ENCODE data around the gene NRARP. TPM values are rescaled to one million over a fixed set of nuclear protein-coding genes. Genes with fewer than 3 reads are reported as not detected.
A peak's percentile ranks its signal among the peaks of the same experiment; 100 is the strongest.

Gene NRARP
- total and polyA plus RNA-seq, 10 of the 15 experiments (the other 5 are each of a cell fraction or from before 2014, with no cell fraction given) = 0.06 to 9.2 (median 2.2) TPM; not detected in 2

GRCh38 chr9:137266585-137267453 lies 35.3 kb downstream of the NRARP start:
- no peaks in the 10 kb centered on the region for H4K20me1 ChIP-seq (ENCODE audit: control insufficient read depth, insufficient read depth)
- RAD21 ChIA-PET (ENCODE audit: unreplicated experiment) = interaction anchor here (1.2 to 1.9 kb wide), 2 partner anchors 11 to 30 kb away, joined by 4 to 5 read pairs; partner anchors contain the start of gene TOR4A
- peak overlapping the region; percentile 3; the same call in 1 of the 2 replicates for H3K4me2 ChIP-seq (ENCODE audit: control insufficient read depth, insufficient read depth)
- peaks cover 17% of the 10 kb centered on the region for H3K4me1 ChIP-seq (ENCODE audit: control insufficient read depth, insufficient read depth, low read length)
- WGBS (ENCODE audit: insufficient coverage, insufficient replicate concordance, low lambda C conversion rate, missing lambda C conversion rate) = 91% methylated on average over 21 of the region's 34 CpGs
- no peak overlapping the region for H3K27ac ChIP-seq (ENCODE audit: control insufficient read depth, insufficient read depth)
- intact Hi-C loops (cut with micrococcal nuclease; ENCODE audit: unreplicated experiment) = no loop called here
- H3K36me3 ChIP-seq (ENCODE audit: control insufficient read depth in 2 of 2, insufficient read depth in 2 of 2, low read length in 1 of 2) = peaks cover 6 to 16% of the 10 kb centered on the region in 2 experiments; a peak in 3 of 4 replicates
- TF ChIP-seq NFIC (IDR thresholded peaks at IDR 0.05; ENCODE audit: low read depth, low read length) = no peak
- no peak for TF ChIP-seq EZH2 (IDR thresholded peaks at IDR 0.05; ENCODE audit: borderline replicate concordance, control insufficient read depth, low read depth, low read length)
- no peak for TF ChIP-seq IRF4 (IDR thresholded peaks at IDR 0.05; ENCODE audit: low read depth, low read length)
- TF ChIP-seq RFX5 (IDR thresholded peaks at IDR 0.05; ENCODE audit: low read depth, low read length) = no peak
- no peak for TF ChIP-seq YBX1 (IDR thresholded peaks at IDR 0.05)
- no peak for TF ChIP-seq JUNB (IDR thresholded peaks at IDR 0.05)
- no peak for TF ChIP-seq CHD4 (IDR thresholded peaks at IDR 0.05)
- no peak for TF ChIP-seq MXI1 (IDR thresholded peaks at IDR 0.05; ENCODE audit: low read depth, low read length)
- no peak for TF ChIP-seq FOXM1 (IDR thresholded peaks at IDR 0.05; ENCODE audit: low read depth, low read length)
- no peak for TF ChIP-seq E2F4 (IDR thresholded peaks at IDR 0.05; ENCODE audit: low read depth, low read length)
- TF ChIP-seq CUX1 (IDR thresholded peaks at IDR 0.05; ENCODE audit: insufficient replicate concordance, low read depth, low read length) = no peak
- in situ Hi-C loops (cut with MboI) = no loop called here
- 0 out of 2 replicates have a peak, but pooled peaks cover 2% of the 10 kb centered on the region for H3K79me2 ChIP-seq (ENCODE audit: control insufficient read depth, insufficient read depth, low read length)
- H3K9ac ChIP-seq (ENCODE audit: control insufficient read depth, insufficient read depth, low read length) = no peak overlapping the region
- no peaks in the 10 kb centered on the region for H3K27me3 ChIP-seq (replicated peaks in 1 of 2; ENCODE audit: control insufficient read depth in 2 of 2, insufficient read depth in 2 of 2, low read length in 1 of 2)
- ATAC-seq = no peak
- CTCF ChIA-PET = interaction anchor here (2.6 kb wide), 1 partner anchor 30 kb away, joined by 11 read pairs; no protein-coding TSS in a partner anchor
- no TSS peak for BruUV-seq (replicated peaks)
- DNase-seq (ENCODE audit: low read depth, low spot score) = no peak
- SMC1A ChIA-PET (ENCODE audit: uncharacterized antibody, unreplicated experiment) = no interaction called here
- POLR2A ChIA-PET = interaction anchor here (0.6 to 2.4 kb wide), 8 partner anchors 11 to 548 kb away, joined by 3 to 13 read pairs (median 4); partner anchors contain the start of genes NELFB, NRARP, TOR4A and TUBB4B
- no peak overlapping the region for H3K4me3 ChIP-seq
- no peaks in the 10 kb centered on the region for H3K9me3 ChIP-seq (replicated peaks; ENCODE audit: control insufficient read depth, insufficient read depth, low read length)
- no peak for FAIRE-seq
- H2AFZ ChIP-seq (ENCODE audit: control insufficient read depth, low read depth, low read length) = no peak overlapping the region

All from GM12878 (cell line).